HCT116 (cell line): ENCODE results near the gene TACR2. TPM values are rescaled to one million over a fixed set of nuclear protein-coding genes. Genes with fewer than 3 reads are reported as not detected.

ENCODE experiments used
- ATAC-seq: fragments of 200-7000 bp; cut with Tn5 transposase; 2 replicates; pipeline ENCODE4 v1.9.1; 2020; ENCODE audit warnings: mild to moderate bottlenecking, moderate library complexity
- BruUV-seq: library from RNA; stranded (reverse); fragments of 400-500 nt; replicated peaks from 2 replicates; lab custom pipeline; 2021; lab: Mats Ljungman, UMichigan
- CTCF ChIA-PET: fragments of 300-600 bp; sonication (Branson Sonifier 250); formaldehyde crosslinking; loops from one replicate; lab custom pipeline; 2021; ENCODE audit warnings: antibody characterized with exemption; lab: Charles Lee
- POLR2A ChIA-PET: fragments of 300-600, 350-600 bp; sonication (Branson Sonifier 250); formaldehyde crosslinking; loops from one replicate; lab custom pipeline; 2021; ENCODE audit warnings: antibody characterized with exemption; lab: Charles Lee
- RAD21 ChIA-PET, 2 experiments: fragments of 300-600 bp; sonication (Branson Sonifier 250); formaldehyde crosslinking; loops; one replicate each; lab custom pipeline; 2023; ENCODE audit warnings: low total read pairs in 2 of 2; ENCODE audit not compliant: uncharacterized antibody in 2 of 2, unreplicated experiment in 2 of 2, low non-redundant PET in 1 of 2; lab: Charles Lee
- DNase-seq: peaks from one replicate; pipeline ENCODE4 v3.0.0-alpha.2; 2010; ENCODE audit warnings: low read depth, low spot score
- H2AFZ ChIP-seq: fragments of 200-600 bp; shearing (Covaris generic), sonication (generic); 2 replicates; pipeline ENCODE4 v1.6.1; 2017; ENCODE audit warnings: low read depth, mixed run types, mixed read lengths, antibody characterized with exemption, low read length; ENCODE audit not compliant: poor library complexity, severe bottlenecking
- H3K27ac ChIP-seq: 2 replicates; pipeline ENCODE4 v1.5.1; 2012; ENCODE audit warnings: low read depth, low read length
- H3K27me3 ChIP-seq: fragments of 200-600 bp; sonication (generic); 2 replicates; pipeline ENCODE4 v1.6.1; 2016; ENCODE audit warnings: mixed run types, low read length, mixed read lengths; ENCODE audit not compliant: insufficient read depth
- H3K36me3 ChIP-seq, 2 experiments: fragments of 200-500 bp in 1 of 2; fragments of 200-600 bp in 1 of 2; sonication (Bioruptor generic) in 1 of 2; sonication (generic) in 1 of 2; 2 replicates each; pipeline versions ENCODE4 v1.5.1 to v1.6.1; 2014 to 2016; ENCODE audit warnings: low read length in 2 of 2, inconsistent platforms in 1 of 2, mixed read lengths in 1 of 2, mixed run types in 1 of 2; ENCODE audit not compliant: insufficient read depth in 2 of 2, control insufficient read depth in 1 of 2
- H3K4me1 ChIP-seq, 2 experiments: fragments of 200-600 bp in 1 of 2; sonication (generic) in 1 of 2; 2 replicates each; pipeline versions ENCODE4 v1.5.1 to v1.6.1; 2012 to 2017; ENCODE audit warnings: low read length in 2 of 2, inconsistent platforms in 1 of 2, mild to moderate bottlenecking in 1 of 2, mixed read lengths in 1 of 2, mixed run types in 1 of 2, moderate library complexity in 1 of 2; ENCODE audit not compliant: insufficient read depth in 2 of 2, control insufficient read depth in 1 of 2
- H3K4me2 ChIP-seq: fragments of 200-600 bp; sonication (generic); 2 replicates; pipeline ENCODE4 v1.6.1; 2017; ENCODE audit warnings: mixed run types, low read length, mixed read lengths
- H3K4me3 ChIP-seq, 2 experiments: fragments of 200-600 bp in 1 of 2; sonication (generic) in 1 of 2; replicated peaks in 1 of 2; 2 replicates each; pipeline ENCODE4 v1.5.1; 2011 to 2016; ENCODE audit warnings: low read length in 2 of 2, control low read depth in 1 of 2, low read depth in 1 of 2, mild to moderate bottlenecking in 1 of 2, mixed read lengths in 1 of 2, mixed run types in 1 of 2
- H3K79me2 ChIP-seq: fragments of 200-600 bp; sonication (generic); 2 replicates; pipeline ENCODE4 v1.6.1; 2017; ENCODE audit warnings: mild to moderate bottlenecking, mixed run types, low read length, moderate library complexity, mixed read lengths; ENCODE audit not compliant: insufficient read depth
- H3K9ac ChIP-seq: fragments of 200-600 bp; sonication (generic); 2 replicates; pipeline ENCODE4 v1.6.1; 2016; ENCODE audit warnings: low read length, mixed read lengths
- H3K9me2 ChIP-seq: fragments of 200-600 bp; sonication (generic), shearing (Covaris generic); 2 replicates; pipeline ENCODE4 v1.6.1; 2017; ENCODE audit warnings: mixed run types, mild to moderate bottlenecking, moderate library complexity; ENCODE audit not compliant: insufficient read depth
- H3K9me3 ChIP-seq, 2 experiments: fragments of 200-500 bp in 1 of 2; fragments of 200-600 bp in 1 of 2; sonication (Bioruptor generic) in 1 of 2; sonication (generic) in 1 of 2; 2 replicates each; pipeline ENCODE4 v1.6.1; 2014 to 2017; ENCODE audit warnings: low read length in 2 of 2, mixed read lengths in 2 of 2, inconsistent platforms in 1 of 2, low read depth in 1 of 2, mild to moderate bottlenecking in 1 of 2, mixed run types in 1 of 2, moderate library complexity in 1 of 2; ENCODE audit not compliant: control insufficient read depth in 1 of 2, insufficient read depth in 1 of 2
- H4K20me1 ChIP-seq: fragments of 200-600 bp; sonication (generic), shearing (Covaris generic); 2 replicates; pipeline ENCODE4 v1.6.1; 2017; ENCODE audit warnings: mixed run types, mild to moderate bottlenecking, moderate library complexity; ENCODE audit not compliant: insufficient read depth
- ATF3 ChIP-seq: IDR thresholded peaks from 2 replicates; pipeline ENCODE4 v1.6.1; 2012
- CEBPB ChIP-seq: IDR thresholded peaks from 2 replicates; pipeline ENCODE4 v1.6.1; 2012; ENCODE audit warnings: low read depth
- CTCF ChIP-seq, 3 experiments: fragments of 200-600 bp in 1 of 3; sonication (generic) in 1 of 3; IDR thresholded peaks in 2 of 3; conservative IDR thresholded peaks in 1 of 3; 2 replicates each; pipeline ENCODE4 v1.5.1; 2012 to 2017; ENCODE audit warnings: low read depth in 2 of 3, low read length in 2 of 3, antibody characterized with exemption in 1 of 3, borderline replicate concordance in 1 of 3, control low read depth in 1 of 3, mild to moderate bottlenecking in 1 of 3, mixed read lengths in 1 of 3, mixed run types in 1 of 3, moderate library complexity in 1 of 3; ENCODE audit not compliant: insufficient read depth in 1 of 3
- EGR1 ChIP-seq: IDR thresholded peaks from 2 replicates; pipeline ENCODE4 v1.6.1; 2012; ENCODE audit warnings: low read depth
- ELF1 ChIP-seq: IDR thresholded peaks from 2 replicates; pipeline ENCODE4 v1.6.1; 2012; ENCODE audit warnings: low read depth, borderline replicate concordance
- POLR2A ChIP-seq: IDR thresholded peaks from 2 replicates; pipeline ENCODE4 v1.7.0; 2011; ENCODE audit warnings: borderline replicate concordance; ENCODE audit not compliant: insufficient read depth, insufficient read length; ENCODE audit errors: extremely low read depth
- POLR2AphosphoS5 ChIP-seq: IDR thresholded peaks from 2 replicates; pipeline ENCODE4 v1.6.1; 2011; ENCODE audit warnings: mild to moderate bottlenecking, low read depth, low read length, moderate library complexity
- RAD21 ChIP-seq: IDR thresholded peaks from 2 replicates; pipeline ENCODE4 v1.6.1; 2012; ENCODE audit warnings: low read depth, mild to moderate bottlenecking
- SIN3A ChIP-seq: IDR thresholded peaks from 2 replicates; pipeline ENCODE4 v1.6.1; 2012; ENCODE audit warnings: low read depth
- TCF7L2 ChIP-seq: IDR thresholded peaks from 2 replicates; pipeline ENCODE4 v1.7.0; 2011; ENCODE audit warnings: borderline replicate concordance, inconsistent platforms; ENCODE audit not compliant: insufficient read depth, insufficient read length; ENCODE audit errors: extremely low read depth
- YY1 ChIP-seq: IDR thresholded peaks from 2 replicates; pipeline ENCODE4 v1.6.1; 2011; ENCODE audit warnings: low read length, low read depth, moderate library complexity, mild to moderate bottlenecking; ENCODE audit not compliant: insufficient replicate concordance; ENCODE audit errors: extremely low read depth
- intact Hi-C: fragments of 100-400 bp; cut with micrococcal nuclease; formaldehyde crosslinking; loops from 2 replicates; pipeline ENCODE4 v1.10.0; 2022
- total RNA-seq: library from RNA; stranded (reverse); gene quantifications from one replicate; pipeline ENCODE4 v1.2.1, GENCODE V29; 2021; ENCODE audit not compliant: unreplicated experiment
- TF ChIP-seq, protein P1 (sequence below): IDR thresholded peaks from 2 replicates; pipeline ENCODE4 v1.6.1; 2011; ENCODE audit warnings: mild to moderate bottlenecking, low read length, moderate library complexity; ENCODE audit not compliant: insufficient replicate concordance; ENCODE audit errors: extremely low read depth

TACR2 gene
- total RNA-seq, 1 experiment from 2014 or later: not detected

DNA sequence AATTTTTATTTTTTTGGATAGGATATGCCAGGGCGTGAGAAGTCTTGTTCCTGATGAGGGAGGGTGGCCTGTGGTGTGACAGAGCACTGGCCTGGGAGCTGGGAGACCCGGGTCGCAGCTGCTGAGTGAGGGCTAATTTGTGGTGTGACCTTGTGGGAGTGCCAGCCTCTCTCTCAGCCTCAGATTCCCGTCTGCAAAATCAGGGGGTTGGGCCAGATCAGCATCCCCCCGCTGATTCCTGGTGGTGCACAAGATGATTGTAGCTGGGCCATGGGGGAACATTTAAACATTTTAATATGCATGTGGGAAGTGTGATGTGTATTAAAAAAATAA is 49.4 kb upstream of the TACR2 start:
- no peaks in the 10 kb centered on the region for H4K20me1 ChIP-seq
- DNase-seq: no peak
- peaks cover 8 to 23% of the 10 kb centered on the region in 2 experiments for H3K4me1 ChIP-seq
- no peaks in the 10 kb centered on the region for H3K27me3 ChIP-seq
- RAD21 ChIA-PET: no interaction called here
- H3K36me3 ChIP-seq: no peaks in the 10 kb centered on the region
- no peak overlapping the region for H2AFZ ChIP-seq
- H3K9ac ChIP-seq: no peak overlapping the region
- POLR2A ChIA-PET: no interaction called here
- intact Hi-C loops: no loop called here
- H3K4me3 ChIP-seq: no peak overlapping the region
- BruUV-seq: no TSS peak
- ATAC-seq: no peak
- no peak overlapping the region for H3K4me2 ChIP-seq
- TF ChIP-seq, protein P1, sequence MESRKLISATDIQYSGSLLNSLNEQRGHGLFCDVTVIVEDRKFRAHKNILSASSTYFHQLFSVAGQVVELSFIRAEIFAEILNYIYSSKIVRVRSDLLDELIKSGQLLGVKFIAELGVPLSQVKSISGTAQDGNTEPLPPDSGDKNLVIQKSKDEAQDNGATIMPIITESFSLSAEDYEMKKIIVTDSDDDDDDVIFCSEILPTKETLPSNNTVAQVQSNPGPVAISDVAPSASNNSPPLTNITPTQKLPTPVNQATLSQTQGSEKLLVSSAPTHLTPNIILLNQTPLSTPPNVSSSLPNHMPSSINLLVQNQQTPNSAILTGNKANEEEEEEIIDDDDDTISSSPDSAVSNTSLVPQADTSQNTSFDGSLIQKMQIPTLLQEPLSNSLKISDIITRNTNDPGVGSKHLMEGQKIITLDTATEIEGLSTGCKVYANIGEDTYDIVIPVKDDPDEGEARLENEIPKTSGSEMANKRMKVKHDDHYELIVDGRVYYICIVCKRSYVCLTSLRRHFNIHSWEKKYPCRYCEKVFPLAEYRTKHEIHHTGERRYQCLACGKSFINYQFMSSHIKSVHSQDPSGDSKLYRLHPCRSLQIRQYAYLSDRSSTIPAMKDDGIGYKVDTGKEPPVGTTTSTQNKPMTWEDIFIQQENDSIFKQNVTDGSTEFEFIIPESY: no peak
- TF ChIP-seq RAD21: no peak
- no peak for TF ChIP-seq ELF1
- no peak for TF ChIP-seq POLR2A
- no peak for TF ChIP-seq ATF3
- no peak for TF ChIP-seq SIN3A
- TF ChIP-seq CTCF (IDR thresholded peaks at IDR 0.05 in 2 of 3, conservative IDR thresholded peaks at IDR 0.05 in 1 of 3; ENCODE audit: borderline replicate concordance in 1 of 3, insufficient read depth in 1 of 3, low read depth in 2 of 3, low read length in 2 of 3): no peak
- TF ChIP-seq YY1: no peak
- TF ChIP-seq TCF7L2: no peak
- TF ChIP-seq CEBPB: no peak
- no peak for TF ChIP-seq POLR2AphosphoS5
- TF ChIP-seq EGR1: no peak
- TF ChIP-seq, all 23 proteins: peak for 0
- H3K9me2 ChIP-seq: no peaks in the 10 kb centered on the region
- no peaks in the 10 kb centered on the region for H3K9me3 ChIP-seq
- CTCF ChIA-PET: no interaction called here
- no peaks in the 10 kb centered on the region for H3K79me2 ChIP-seq
- H3K27ac ChIP-seq: no peak overlapping the region
